ENCODE measurements around the gene ANKS4B.
A peak's percentile ranks its signal among the peaks of the same experiment; 100 is the strongest.
"Not testable (repeated sequence)": the region's sequence is repeated elsewhere in the genome, so short reads cannot be mapped to it uniquely, and the experiment has no call there.

ANKS4B gene

GRCh38 chr16:21233521-21234150 lies at the start of gene ANKS4B:
TSS of gene ANKS4B (plus strand) at chr16:21233699. CDS start at chr16:21233738, 39 bp downstream.
- no peak for ATAC-seq
- H3K27ac Mint-ChIP-seq = no peak within 1 kb of the TSS
- H3K4me1 Mint-ChIP-seq = no peaks in the 10 kb centered on the region
- no peak within 1 kb of the TSS for H3K4me3 Mint-ChIP-seq
- H3K36me3 Mint-ChIP-seq = no peaks in the 10 kb centered on the region
- peaks cover 22% of the 10 kb centered on the region for H3K27me3 Mint-ChIP-seq
- peaks cover 3% of the 10 kb centered on the region for H3K9me3 Mint-ChIP-seq

GRCh38 chr16:21183995-21184394 lies 49.5 kb upstream of the ANKS4B start:
- Mint-ChIP-seq H3K36me3 (peaks cover 46% of the 10 kb centered on the region), H3K9me3 (peaks cover 15% of the 10 kb centered on the region), H3K27ac (no peak overlapping the region), H3K4me1 (peaks cover 18% of the 10 kb centered on the region), H3K27me3 (no peaks in the 10 kb centered on the region), H3K4me3 (no peak overlapping the region)
- ATAC-seq = no peak

GRCh38 chr16:21184834-21185233 lies 48.7 kb upstream of the ANKS4B start:
- H3K27ac Mint-ChIP-seq = peak overlapping the region; percentile 71
- ATAC-seq = peak; percentile 58
- peaks cover 39% of the 10 kb centered on the region for H3K36me3 Mint-ChIP-seq
- no peaks in the 10 kb centered on the region for H3K27me3 Mint-ChIP-seq
- H3K4me3 Mint-ChIP-seq = no peak overlapping the region
- peaks cover 15% of the 10 kb centered on the region for H3K9me3 Mint-ChIP-seq
- H3K4me1 Mint-ChIP-seq = peaks cover 18% of the 10 kb centered on the region

- no peak overlapping the region for H3K4me3 Mint-ChIP-seq
- H3K36me3 Mint-ChIP-seq = peaks cover 34% of the 10 kb centered on the region
- no peaks in the 10 kb centered on the region for H3K27me3 Mint-ChIP-seq
- H3K9me3 Mint-ChIP-seq = peaks cover 15% of the 10 kb centered on the region
- ATAC-seq = no peak
- H3K27ac Mint-ChIP-seq = no peak overlapping the region
- peaks cover 18% of the 10 kb centered on the region for H3K4me1 Mint-ChIP-seq
These were observed 47.7 kb upstream of the ANKS4B start for GRCh38 chr16:21185659-21186325.

- Mint-ChIP-seq H3K9me3 (peaks cover 15% of the 10 kb centered on the region), H3K27me3 (no peaks in the 10 kb centered on the region), H3K36me3 (peaks cover 29% of the 10 kb centered on the region), H3K27ac (no peak overlapping the region), H3K4me3 (no peak overlapping the region), H3K4me1 (peaks cover 18% of the 10 kb centered on the region)
- ATAC-seq = no peak
These were observed 47.2 kb upstream of the ANKS4B start for GRCh38 chr16:21186326-21186691.

- Mint-ChIP-seq H3K4me1 (peaks cover 18% of the 10 kb centered on the region), H3K27me3 (no peaks in the 10 kb centered on the region), H3K4me3 (no peak overlapping the region), H3K9me3 (peaks cover 6% of the 10 kb centered on the region), H3K36me3 (peaks cover 8% of the 10 kb centered on the region), H3K27ac (no peak overlapping the region)
- no peak for ATAC-seq
These were observed 44.2 kb upstream of the ANKS4B start for GRCh38 chr16:21189311-21189710.

GRCh38 chr16:21190013-21190412 lies 43.5 kb upstream of the ANKS4B start:
- Mint-ChIP-seq H3K27me3 (no peaks in the 10 kb centered on the region), H3K36me3 (peaks cover 1% of the 10 kb centered on the region), H3K4me1 (peaks cover 18% of the 10 kb centered on the region), H3K27ac (no peak overlapping the region), H3K9me3 (peaks cover under 1% of the 10 kb centered on the region), H3K4me3 (no peak overlapping the region)
- ATAC-seq = no peak

GRCh38 chr16:21190599-21190998 lies 42.9 kb upstream of the ANKS4B start:
- Mint-ChIP-seq H3K4me1 (peaks cover 22% of the 10 kb centered on the region), H3K4me3 (no peak overlapping the region), H3K27ac (no peak overlapping the region), H3K9me3 (no peaks in the 10 kb centered on the region), H3K36me3 (no peaks in the 10 kb centered on the region), H3K27me3 (no peaks in the 10 kb centered on the region)
- ATAC-seq = no peak

GRCh38 chr16:21192991-21193390 lies 40.5 kb upstream of the ANKS4B start:
- H3K36me3 Mint-ChIP-seq = no peaks in the 10 kb centered on the region
- no peaks in the 10 kb centered on the region for H3K27me3 Mint-ChIP-seq
- no peak overlapping the region for H3K27ac Mint-ChIP-seq
- no peak overlapping the region for H3K4me3 Mint-ChIP-seq
- no peak for ATAC-seq
- no peaks in the 10 kb centered on the region for H3K9me3 Mint-ChIP-seq
- H3K4me1 Mint-ChIP-seq = peaks cover 32% of the 10 kb centered on the region

- H3K27me3 Mint-ChIP-seq = peaks cover 15% of the 10 kb centered on the region
- no peaks in the 10 kb centered on the region for H3K9me3 Mint-ChIP-seq
- H3K4me1 Mint-ChIP-seq = peaks cover 24% of the 10 kb centered on the region
- peak; percentile 86 for ATAC-seq
- no peaks in the 10 kb centered on the region for H3K36me3 Mint-ChIP-seq
- no peak overlapping the region for H3K27ac Mint-ChIP-seq
- H3K4me3 Mint-ChIP-seq = no peak overlapping the region
These were observed 38.7 kb upstream of the ANKS4B start for GRCh38 chr16:21194771-21195301.

- Mint-ChIP-seq H3K27me3 (peaks cover 20% of the 10 kb centered on the region), H3K4me1 (peaks cover 24% of the 10 kb centered on the region)
- H3K36me3 Mint-ChIP-seq, H3K27ac Mint-ChIP-seq, H3K9me3 Mint-ChIP-seq, H3K4me3 Mint-ChIP-seq, ATAC-seq: not testable (repeated sequence)
These were observed 38.2 kb upstream of the ANKS4B start for GRCh38 chr16:21195330-21195729.

GRCh38 chr16:21197112-21197511 lies 36.4 kb upstream of the ANKS4B start:
- Mint-ChIP-seq H3K36me3 (no peaks in the 10 kb centered on the region), H3K4me1 (peaks cover 24% of the 10 kb centered on the region), H3K9me3 (no peaks in the 10 kb centered on the region), H3K4me3 (no peak overlapping the region), H3K27me3 (peaks cover 33% of the 10 kb centered on the region), H3K27ac (no peak overlapping the region)
- no peak for ATAC-seq

- Mint-ChIP-seq H3K9me3 (no peaks in the 10 kb centered on the region), H3K4me3 (no peak overlapping the region), H3K4me1 (peaks cover 24% of the 10 kb centered on the region), H3K36me3 (no peaks in the 10 kb centered on the region), H3K27me3 (peaks cover 33% of the 10 kb centered on the region), H3K27ac (no peak overlapping the region)
- no peak for ATAC-seq
These were observed 35.9 kb upstream of the ANKS4B start for GRCh38 chr16:21197621-21198020.

- ATAC-seq = no peak
- H3K27ac Mint-ChIP-seq = no peak overlapping the region
- H3K9me3 Mint-ChIP-seq = no peaks in the 10 kb centered on the region
These were observed 33.8 kb upstream of the ANKS4B start for GRCh38 chr16:21199607-21200218.

GRCh38 chr16:21203155-21203797 lies 30.2 kb upstream of the ANKS4B start:
- Mint-ChIP-seq H3K36me3 (no peaks in the 10 kb centered on the region), H3K27ac (no peak overlapping the region), H3K27me3 (peaks cover 33% of the 10 kb centered on the region), H3K9me3 (no peaks in the 10 kb centered on the region), H3K4me1 (no peaks in the 10 kb centered on the region), H3K4me3 (no peak overlapping the region)
- ATAC-seq = no peak

More at GRCh38 chr16:21199607-21200218, 33.8 kb upstream of the ANKS4B start:
- peaks cover 18% of the 10 kb centered on the region for H3K4me1 Mint-ChIP-seq
- peaks cover 33% of the 10 kb centered on the region for H3K27me3 Mint-ChIP-seq
- no peaks in the 10 kb centered on the region for H3K36me3 Mint-ChIP-seq
- no peak overlapping the region for H3K4me3 Mint-ChIP-seq

All from stimulated activated memory B cell treated with anti-CD40 and anti-IgM and Interleukin-4, amounts not matched to agents 10 μg/mL and 1 μg/mL and 100 μg/mL, for 72 hours (primary cell).